ENCODE results near the gene ZBTB43. TPM values are rescaled to one million over a fixed set of nuclear protein-coding genes. Genes with fewer than 3 reads are reported as not detected.
A peak's percentile ranks its signal among the peaks of the same experiment; 100 is the strongest.

ZBTB43 gene
- total RNA-seq, 2 donors from 2014 or later = 15.8 to 18.0 TPM

DNA sequence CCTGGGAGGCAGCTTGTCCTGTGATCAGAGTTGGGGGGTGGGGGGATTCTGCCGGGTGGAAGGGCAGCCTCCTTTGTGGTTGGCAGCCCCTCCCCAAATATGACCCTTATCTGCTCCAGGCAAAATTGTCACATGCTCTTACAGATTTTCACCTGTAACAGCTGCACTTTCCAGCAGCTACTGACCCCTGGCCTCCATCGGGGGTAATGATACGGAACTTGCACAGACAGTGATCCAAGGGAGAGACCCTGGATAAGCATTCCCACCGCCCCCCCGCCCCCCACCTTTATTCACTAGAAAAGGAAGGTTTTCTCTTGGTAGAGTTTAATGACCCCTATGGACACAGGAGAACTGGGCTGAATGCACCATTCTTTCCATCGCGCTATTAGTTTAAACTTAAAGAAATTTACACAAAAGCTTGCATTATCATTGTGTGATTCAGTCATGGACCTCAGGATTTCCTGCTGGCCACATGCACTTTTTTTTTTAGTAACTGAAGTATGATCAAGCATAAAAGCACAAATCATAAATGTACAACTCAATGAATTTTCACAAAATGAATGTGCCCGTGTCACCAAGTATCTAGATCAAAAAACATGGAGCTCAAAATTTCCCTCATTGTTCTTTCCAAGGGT is 44.9 kb downstream of the ZBTB43 start:
- intact Hi-C loops (cut with DNase I) = no loop called here
- DNase-seq (ENCODE audit: low spot score) = no peak

DNA sequence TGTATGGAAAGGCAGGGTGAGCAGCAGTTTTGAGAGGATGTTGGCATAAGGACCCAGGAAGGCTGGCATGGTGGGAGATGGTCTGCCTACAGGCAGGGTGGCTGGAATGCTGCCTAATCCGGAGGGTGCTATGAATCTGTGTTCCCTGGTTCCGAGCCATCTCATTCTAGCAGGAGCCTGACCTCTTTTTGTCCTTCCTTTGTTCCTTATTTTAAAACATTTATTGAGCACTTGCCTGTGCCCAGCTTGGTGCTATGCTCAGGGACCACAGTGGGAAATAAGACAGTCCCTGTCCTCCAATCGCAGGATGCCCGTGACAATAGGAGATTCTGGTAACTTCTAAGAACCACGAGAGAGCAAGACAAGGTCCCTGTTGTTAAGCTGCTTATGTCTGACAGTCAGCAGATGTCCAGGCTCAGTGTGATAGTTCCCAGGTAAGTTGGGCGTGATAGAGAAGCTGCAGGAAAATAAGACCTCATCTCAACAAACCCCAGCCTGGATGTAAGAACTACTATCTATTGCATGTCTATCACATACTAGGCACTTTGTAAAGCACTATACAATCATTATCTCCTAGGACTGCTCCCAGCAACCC is 46.5 kb downstream of the ZBTB43 start:
- no peak for DNase-seq (ENCODE audit: low spot score)
- intact Hi-C loops (cut with DNase I) = no loop called here

DNA sequence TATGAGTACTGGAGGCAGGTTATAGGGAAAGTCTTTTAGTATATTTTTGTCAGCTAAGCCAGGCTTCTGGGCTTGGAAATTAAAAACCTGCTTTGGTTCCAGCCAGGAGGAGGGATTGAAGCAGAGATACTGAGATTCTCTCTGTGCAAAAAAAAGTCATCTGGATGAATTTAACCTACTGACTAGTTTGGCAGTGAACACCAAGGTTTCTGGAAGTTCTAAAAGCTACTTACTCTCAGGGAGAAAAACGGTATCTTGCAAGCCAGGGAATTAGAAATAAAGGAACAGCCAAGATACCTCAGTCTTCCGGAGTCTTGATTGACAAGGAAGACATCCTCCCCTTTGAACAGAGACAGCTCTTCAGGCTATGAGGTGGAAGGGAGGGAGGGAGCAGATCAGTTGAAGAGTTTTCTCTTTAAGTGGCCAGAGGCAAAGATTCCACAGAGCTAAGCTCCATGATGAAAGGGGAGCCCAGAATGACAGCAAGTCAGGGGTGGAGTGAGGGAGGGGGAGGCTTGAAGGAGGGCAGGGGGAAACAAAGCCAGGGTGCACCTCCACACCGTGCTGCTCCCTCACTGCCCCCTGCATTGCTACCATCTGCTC is 47.3 kb downstream of the ZBTB43 start:
- intact Hi-C loops (cut with DNase I) = no loop called here
- no peak for DNase-seq (ENCODE audit: low spot score)

DNA sequence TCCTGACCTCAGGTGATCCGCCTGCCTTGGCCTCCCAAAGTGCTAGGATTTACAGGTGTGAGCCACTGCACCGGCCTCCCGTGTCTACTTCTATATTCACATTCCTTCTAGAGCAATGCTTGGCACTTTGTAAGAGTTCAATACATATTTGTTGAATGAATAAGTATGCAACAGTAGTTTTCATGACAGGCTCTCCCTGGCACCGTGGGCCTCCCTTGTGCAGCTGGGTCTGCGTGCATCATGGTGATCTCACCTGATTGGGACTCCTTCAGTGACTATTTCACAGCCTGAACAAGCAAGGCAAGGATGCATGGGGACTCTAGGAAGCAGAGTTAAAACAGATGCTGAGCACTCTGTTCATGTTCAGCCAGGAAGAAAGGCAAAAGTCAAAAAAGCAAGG is 48.8 kb downstream of the ZBTB43 start:
- intact Hi-C loops (cut with DNase I) = no loop called here
- no peak for DNase-seq (ENCODE audit: low spot score)

DNA sequence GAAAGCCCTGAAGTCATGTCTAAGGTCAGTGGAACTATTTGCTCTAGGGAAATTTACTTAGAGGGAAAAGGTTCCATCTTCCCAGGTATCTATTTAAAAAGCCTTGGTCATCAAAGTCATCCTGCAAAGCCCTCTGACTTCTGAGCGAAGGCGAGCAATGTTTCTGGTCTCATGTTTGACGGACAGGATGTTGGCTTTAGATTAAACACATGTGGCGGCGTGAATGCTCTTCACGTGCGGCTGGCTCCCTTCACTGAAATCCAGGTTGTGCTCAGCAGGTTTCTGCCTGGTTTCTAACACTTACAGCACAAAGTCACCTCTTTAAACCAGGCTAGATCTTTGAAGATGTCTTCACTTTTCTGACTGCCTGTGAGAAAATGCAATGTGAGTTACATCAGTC is 49.9 kb downstream of the ZBTB43 start:
- intact Hi-C loops (cut with DNase I) = no loop called here
- no peak for DNase-seq (ENCODE audit: low spot score)

DNA sequence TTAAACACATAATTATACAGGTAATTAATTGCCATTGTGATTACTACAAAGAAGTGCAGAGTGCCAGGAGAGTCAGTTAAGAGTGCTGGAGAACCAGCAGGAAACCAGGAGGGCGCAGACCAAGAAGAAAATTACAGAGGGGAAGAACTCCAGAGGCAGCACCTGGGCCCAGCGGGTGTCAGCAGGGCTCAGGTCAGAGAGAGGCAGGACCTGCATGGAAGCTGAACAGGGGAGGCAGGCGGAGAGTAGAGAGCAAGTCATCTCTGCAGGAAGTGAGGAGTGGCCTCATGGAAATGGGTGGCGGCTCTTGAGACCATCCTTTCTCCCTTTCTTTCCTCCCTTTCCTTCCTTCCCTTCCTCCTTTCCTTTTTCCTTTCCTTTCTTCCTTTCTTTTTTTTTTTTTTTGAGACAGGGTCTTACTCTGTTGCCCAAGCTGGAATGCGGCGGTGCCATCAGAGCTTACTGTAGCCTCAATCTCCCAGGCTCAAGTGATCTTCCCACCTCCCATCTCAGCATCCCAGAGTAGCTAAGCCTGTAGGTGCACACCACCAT is 51.6 kb downstream of the ZBTB43 start:
- intact Hi-C loops (cut with DNase I) = no loop called here
- no peak for DNase-seq (ENCODE audit: low spot score)

DNA sequence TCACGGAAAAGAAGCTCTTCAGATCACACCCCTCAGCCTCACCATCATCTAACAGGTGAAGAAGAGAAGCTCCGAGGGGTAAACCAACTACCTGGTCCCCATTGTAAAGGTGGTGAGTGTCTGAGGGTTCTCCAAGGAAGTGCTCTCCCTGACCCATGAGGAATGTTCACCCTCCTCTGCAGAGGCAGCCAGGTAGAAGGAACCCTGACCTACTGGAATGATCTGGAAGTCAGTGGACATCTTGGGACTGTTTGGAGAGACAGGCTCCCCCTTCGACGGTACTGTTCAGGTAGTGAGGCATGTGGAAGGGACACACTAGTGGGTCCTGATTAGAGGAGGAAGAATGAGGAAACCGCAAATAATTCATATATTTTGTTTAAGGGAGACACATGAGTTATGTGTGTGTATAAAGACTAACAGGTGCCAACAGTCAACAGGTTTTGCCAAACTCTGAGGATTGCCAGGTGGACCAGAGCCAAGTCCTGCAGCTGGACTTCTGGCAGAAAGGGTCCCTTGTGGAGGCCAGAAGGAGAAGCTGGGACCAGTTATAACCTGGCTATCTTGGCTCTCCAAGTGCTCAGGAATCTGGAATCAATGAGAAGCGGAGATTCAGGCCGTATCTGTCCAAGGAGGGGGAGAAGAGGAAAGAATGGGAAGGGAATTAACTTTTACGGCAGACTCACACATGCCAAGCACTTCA is 52.6 kb downstream of the ZBTB43 start:
- DNase-seq (ENCODE audit: low spot score) = no peak
- intact Hi-C loops (cut with DNase I) = no loop called here

DNA sequence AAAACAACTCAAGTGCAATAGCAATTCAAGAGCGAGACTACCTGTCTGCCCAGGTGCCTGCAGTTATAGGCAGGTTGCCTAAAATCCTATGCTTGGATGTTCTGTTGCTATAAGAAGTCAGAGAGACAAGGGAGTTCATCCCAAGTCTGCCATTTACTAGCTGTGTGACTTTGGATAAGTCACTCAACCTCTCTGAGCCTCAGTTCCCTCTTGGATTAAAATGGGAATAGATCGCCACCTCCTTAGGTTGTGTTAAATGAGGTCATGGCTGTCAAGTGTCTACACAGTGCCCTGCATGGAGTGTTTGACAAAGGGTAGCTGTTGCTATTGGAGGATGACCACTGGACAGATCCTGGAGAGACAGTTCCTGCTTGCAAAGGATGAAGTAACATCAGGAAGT is 54.3 kb downstream of the ZBTB43 start:
- intact Hi-C loops (cut with DNase I) = no loop called here

DNA sequence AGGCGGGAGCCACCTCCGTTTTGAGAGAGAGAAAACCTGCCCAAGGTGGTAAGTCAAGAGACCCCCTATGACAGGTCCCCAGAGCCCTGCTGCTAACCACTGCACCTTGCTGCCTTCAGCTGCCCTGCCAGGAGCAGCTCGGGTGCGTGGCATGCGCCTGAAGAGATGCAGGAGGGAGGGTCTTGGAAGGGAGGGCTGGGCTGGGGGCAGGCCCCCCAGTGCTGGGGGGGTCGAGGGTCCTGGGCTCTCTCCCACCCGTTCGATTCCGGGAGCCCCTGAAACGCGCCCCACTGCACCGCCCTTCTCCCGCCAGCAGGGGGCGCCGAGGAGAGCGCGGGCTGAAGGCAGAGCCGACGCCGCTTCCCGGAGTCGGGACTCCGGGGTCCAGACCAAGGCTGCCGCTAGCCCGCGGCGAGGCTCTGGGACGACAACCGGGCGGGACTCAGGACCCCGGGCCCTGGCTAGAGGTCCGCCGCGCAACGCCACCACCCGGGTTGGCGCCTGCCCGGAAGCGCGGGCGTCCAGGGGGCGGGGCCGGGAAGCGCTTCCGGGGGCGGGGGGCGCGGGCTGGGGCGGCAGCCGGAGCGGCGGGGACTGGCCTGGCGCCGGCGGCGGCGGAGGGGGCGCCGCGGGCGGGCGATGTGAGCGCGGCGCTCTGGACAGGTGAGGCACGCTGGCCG is 55.4 kb downstream of the ZBTB43 start, which contains the start of gene ZBTB34:
ZBTB34 (plus strand) TSS at position 563 of the 680 bp plus-strand sequence. CDS start 18,761 bp downstream, outside the sequence.
- DNase-seq (ENCODE audit: low spot score) = peak; percentile 88
- intact Hi-C loops (cut with DNase I) = no loop called here

More for the DNA sequence above, 54.3 kb downstream of the ZBTB43 start:
- DNase-seq (ENCODE audit: low spot score) = no peak

DNA sequence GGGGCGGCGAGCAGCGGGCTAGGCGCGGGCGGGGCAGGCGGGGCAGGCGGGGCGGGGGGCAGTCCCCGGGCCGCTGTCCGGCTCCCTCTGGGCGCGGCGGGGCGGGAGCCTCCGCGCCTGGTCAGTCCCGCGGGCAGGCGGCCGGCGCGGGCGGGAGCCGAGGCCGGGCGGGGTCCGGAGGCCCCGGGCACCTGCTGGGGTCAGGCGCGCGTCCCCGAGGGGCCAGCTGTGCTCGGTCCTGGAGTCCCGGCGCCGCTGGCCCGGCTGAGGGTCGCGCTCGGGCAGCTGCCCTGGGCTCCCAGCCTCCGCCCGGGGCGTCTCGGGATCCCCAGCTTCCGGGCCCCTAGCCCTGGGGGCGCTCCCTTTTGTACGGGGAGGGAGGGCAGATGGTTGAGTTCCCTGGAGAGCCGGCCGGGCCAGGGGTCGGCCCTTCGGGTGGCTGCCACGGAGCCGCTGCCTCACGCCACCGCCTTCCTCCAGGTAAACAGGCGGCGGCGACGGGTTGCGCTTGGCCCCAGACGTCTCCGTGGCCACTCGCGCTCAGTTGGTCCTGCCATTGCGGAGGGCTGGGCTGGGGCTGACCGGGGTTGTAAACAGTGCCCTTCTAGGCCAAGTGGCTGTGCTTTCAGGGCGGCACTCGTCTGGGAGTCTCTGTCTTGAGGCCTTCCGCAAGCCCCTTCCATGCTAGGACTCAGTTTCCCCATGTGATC is 56.1 kb downstream of the ZBTB43 start:
- DNase-seq (ENCODE audit: low spot score) = no peak
- intact Hi-C loops (cut with DNase I) = no loop called here

DNA sequence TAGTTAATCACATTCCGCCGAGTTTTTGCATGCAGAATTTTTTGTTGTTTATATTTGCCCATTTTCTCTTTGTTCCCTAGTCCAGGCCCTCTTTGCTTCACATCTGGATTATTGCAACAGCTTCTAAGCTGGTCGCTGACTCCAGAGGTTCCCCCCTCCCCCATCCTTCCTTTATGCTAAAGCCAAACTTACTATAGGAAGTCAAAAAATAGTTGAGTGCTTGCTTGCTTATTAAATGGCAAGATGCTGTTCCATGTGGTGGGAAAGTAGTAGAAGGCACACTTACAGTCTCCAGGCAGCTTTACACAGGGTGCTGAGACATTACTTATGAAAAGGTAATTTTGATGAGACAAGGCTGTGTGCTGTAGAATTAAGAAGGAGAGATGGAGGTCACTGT is 56.9 kb downstream of the ZBTB43 start:
- no peak for DNase-seq (ENCODE audit: low spot score)
- intact Hi-C loops (cut with DNase I) = no loop called here

DNA sequence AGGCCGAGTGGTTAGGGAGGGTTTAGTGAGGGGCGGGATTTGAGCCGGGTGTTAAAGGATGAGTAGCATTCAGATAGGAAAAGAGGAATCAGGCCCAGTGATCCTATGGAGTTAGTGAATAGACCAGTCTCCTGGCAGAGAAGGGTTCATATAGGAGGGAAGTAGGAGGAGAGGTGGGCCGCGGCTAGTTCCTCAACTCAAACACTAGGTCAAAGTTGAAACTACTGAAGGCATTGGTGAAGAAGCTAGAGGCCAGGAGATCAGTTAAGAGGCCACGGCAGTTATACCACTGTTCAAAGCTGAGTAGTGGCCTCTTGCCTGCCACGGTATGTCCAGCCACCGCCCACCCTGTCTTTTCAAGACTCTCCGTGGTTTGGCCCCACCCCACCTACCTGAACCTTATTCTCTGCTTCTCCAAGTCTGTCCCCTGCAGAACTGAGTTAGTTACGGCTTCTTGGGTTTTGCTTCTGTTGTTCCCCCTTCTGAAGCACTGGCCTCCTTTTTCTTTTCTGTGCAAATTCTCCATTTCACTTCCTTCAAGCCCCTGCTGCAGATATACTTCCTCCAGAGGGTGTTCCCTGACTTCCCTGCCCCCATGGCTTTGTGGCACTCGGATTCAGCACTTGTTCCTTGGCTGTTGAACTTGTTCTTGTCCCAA is 57.4 kb downstream of the ZBTB43 start:
- DNase-seq (ENCODE audit: low spot score) = no peak
- intact Hi-C loops (cut with DNase I) = no loop called here

DNA sequence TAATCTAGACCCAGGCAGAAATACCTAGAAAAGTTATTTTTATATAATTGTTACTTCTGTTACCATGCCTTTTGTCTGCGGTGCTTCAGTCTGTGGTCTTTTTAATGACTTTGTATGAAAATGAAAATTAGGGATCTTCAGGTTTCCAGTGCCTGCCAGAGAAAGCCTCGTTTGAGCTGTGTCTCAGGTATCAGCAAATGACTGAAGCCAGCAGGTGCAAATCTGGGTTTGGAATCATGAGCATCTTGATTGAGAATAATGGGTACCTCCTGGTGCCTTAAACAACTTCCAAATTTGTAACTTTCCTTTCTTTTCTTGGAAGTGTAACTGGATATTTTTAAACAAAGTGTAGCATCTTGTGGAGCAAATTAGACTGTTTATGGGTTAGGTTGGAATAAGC is 59.9 kb downstream of the ZBTB43 start:
- DNase-seq (ENCODE audit: low spot score) = no peak
- intact Hi-C loops (cut with DNase I) = no loop called here

DNA sequence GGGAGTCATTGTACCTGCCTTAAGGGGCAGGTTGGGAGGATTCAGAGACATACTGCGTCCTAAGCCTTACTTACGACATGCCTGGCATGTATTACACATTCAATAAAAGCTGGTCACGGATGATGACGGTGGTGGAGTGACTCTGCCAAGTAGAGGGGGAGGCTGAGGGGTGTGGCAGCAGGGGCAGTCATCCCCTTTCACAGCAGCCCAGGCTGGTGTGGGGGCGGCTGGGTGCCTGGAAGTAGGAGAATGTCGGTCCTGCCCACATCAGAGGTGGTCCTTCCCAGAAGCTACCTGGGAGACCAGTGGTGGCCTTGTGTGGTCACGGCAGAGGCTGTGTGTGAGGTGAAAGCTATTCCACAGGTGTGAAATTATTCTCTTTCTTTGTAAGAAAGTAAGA is 64.5 kb downstream of the ZBTB43 start:
- intact Hi-C loops (cut with DNase I) = no loop called here
- DNase-seq (ENCODE audit: low spot score) = no peak

DNA sequence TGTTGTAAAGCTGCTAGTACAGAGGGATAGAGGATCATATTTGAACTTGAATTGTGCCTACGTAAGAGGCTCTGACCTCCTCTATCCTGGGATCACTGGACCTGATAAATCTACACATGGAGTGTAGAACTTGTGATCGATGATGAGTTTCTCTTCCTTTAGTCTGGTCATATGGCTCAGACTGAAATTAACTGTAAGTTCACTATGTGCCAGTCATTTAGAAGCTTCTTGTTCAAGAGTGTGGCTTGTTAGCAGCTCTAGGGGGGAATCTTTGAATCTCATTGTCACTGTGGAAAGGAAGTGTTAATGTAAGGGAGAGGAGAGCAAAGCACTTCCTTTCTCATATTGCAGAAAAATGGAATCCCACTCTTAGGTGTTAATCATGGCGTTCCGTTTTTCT is 67.7 kb downstream of the ZBTB43 start:
- DNase-seq (ENCODE audit: low spot score) = no peak
- intact Hi-C loops (cut with DNase I) = no loop called here

DNA sequence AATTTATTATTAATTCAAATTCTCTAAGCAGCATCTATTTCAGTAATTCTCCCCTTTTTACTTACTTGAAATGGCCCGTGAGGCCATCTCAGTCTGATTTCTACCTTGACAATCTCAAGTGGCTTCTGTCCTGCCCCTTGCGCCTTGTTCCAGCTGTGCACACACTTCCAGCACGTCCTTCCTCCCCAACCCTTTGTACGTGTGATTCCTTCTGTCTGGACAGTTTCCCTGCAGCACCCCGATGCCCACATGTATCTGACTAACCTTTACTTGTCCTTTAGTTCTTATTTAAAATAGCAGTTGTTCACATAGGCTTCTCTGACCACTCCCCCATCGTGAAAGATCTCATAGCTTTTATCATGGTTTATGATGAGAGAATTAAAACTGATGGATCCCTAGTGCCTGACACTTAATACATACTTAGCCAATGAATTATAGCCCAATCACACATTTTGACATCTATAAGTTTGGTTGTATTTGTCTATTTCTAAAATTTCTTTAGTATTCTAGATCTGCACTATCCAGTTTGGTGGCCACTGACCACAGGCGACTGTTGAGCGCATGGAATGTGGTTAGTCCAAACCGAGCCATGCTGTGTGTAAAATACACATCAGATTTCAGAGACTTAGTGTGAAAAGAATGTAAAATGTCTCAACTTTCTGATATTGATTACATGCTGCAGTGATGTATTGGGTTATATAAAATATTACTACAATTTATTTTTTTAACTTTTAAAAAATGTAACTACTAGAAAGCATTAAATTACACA is 69.9 kb downstream of the ZBTB43 start:
- intact Hi-C loops (cut with DNase I) = no loop called here
- no peak for DNase-seq (ENCODE audit: low spot score)

DNA sequence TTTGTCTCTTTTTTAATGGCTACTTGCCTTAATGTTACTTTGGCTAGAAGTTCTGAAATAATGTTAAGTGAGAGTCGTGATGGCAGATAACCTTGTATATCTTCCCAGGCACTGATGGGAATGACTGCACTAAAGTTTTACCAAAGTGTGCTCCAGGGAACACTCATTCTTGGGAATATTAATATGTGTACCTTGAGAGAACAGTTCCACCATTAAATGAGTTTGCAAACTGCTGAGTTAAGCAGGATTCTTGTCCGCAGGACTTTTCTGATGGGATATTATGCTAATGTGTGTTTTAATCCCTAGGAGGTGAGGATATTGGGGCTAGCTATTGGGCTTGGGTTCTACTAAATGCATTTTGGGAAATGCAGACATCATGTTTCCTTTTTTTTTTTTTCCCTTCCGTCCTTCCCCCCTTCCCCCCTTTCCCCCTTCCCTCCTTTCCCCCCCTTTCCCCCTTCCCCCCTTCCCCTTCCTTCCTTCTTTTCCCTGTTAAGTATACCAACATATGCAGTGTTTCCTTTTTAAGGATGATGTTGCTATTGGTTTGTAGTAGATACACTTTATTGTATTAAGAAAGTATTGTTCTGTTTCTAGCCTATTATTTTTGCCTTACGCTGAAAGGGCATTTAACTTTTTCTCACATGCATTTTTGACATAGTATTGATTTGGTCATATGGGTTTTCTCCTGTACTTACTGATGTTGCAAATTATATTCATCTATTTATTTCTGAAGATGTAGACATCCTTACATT is 71.1 kb downstream of the ZBTB43 start:
- intact Hi-C loops (cut with DNase I) = no loop called here
- no peak for DNase-seq (ENCODE audit: low spot score)

Data from posterior vena cava (tissue), 2 donors.